ENCODE measurements around the gene NAT9. TPM values are rescaled to one million over a fixed set of nuclear protein-coding genes. Genes with fewer than 3 reads are reported as not detected.

NAT9 gene
- total RNA-seq, 1 donor from 2014 or later = 83.7 TPM

GRCh38 chr17:74737299-74738050 lies 38.7 kb downstream of the NAT9 start:
- peaks cover 15% of the 10 kb centered on the region for H3K4me1 Mint-ChIP-seq
- H3K27me3 Mint-ChIP-seq (ENCODE audit: low read depth) = peaks cover 35% of the 10 kb centered on the region
- H3K27ac Mint-ChIP-seq = no peak overlapping the region
- H3K9me3 Mint-ChIP-seq = no peaks in the 10 kb centered on the region
- no peak for DNase-seq (ENCODE audit: low spot score in 2 of 2, unreplicated experiment in 2 of 2)
- H3K36me3 Mint-ChIP-seq = no peaks in the 10 kb centered on the region
- H3K4me3 Mint-ChIP-seq = peak overlapping the region; percentile 55
- peak; percentile 37 for TF ChIP-seq CTCF (IDR thresholded peaks at IDR 0.05; ENCODE audit: unreplicated experiment)

GRCh38 chr17:74736513-74737298 lies 39.4 kb downstream of the NAT9 start, which contains the start of gene RAB37:
TSS of gene RAB37 (plus strand) at chr17:74737256. CDS start at chr17:74737273, 17 bp downstream.
- H3K4me1 Mint-ChIP-seq = peaks cover 15% of the 10 kb centered on the region
- H3K27ac Mint-ChIP-seq = no peak within 1 kb of the TSS
- DNase-seq (ENCODE audit: low spot score in 2 of 2, unreplicated experiment in 2 of 2) = no peak
- no peaks in the 10 kb centered on the region for H3K36me3 Mint-ChIP-seq
- peaks cover 35% of the 10 kb centered on the region for H3K27me3 Mint-ChIP-seq (ENCODE audit: low read depth)
- TF ChIP-seq CTCF (IDR thresholded peaks at IDR 0.05; ENCODE audit: unreplicated experiment) = no peak
- H3K9me3 Mint-ChIP-seq = no peaks in the 10 kb centered on the region
- H3K4me3 Mint-ChIP-seq = peak within 1 kb of the TSS; percentile 55

- peaks cover 15% of the 10 kb centered on the region for H3K4me1 Mint-ChIP-seq
- no peak overlapping the region for H3K27ac Mint-ChIP-seq
Observed at GRCh38 chr17:74734256-74734655, 41.9 kb downstream of the NAT9 start.

GRCh38 chr17:74733365-74734122 lies 42.6 kb downstream of the NAT9 start:
- H3K4me3 Mint-ChIP-seq = no peak overlapping the region
- no peak for DNase-seq (ENCODE audit: low spot score in 2 of 2, unreplicated experiment in 2 of 2)
- H3K27me3 Mint-ChIP-seq (ENCODE audit: low read depth) = peaks cover 16% of the 10 kb centered on the region
- H3K27ac Mint-ChIP-seq = no peak overlapping the region
- H3K36me3 Mint-ChIP-seq = no peaks in the 10 kb centered on the region
- no peak for TF ChIP-seq CTCF (IDR thresholded peaks at IDR 0.05; ENCODE audit: unreplicated experiment)
- H3K4me1 Mint-ChIP-seq = peaks cover 13% of the 10 kb centered on the region
- no peaks in the 10 kb centered on the region for H3K9me3 Mint-ChIP-seq

More at GRCh38 chr17:74734256-74734655, 41.9 kb downstream of the NAT9 start:
- Mint-ChIP-seq H3K9me3 (no peaks in the 10 kb centered on the region), H3K4me3 (no peak overlapping the region), H3K36me3 (no peaks in the 10 kb centered on the region), H3K27me3 (ENCODE audit: low read depth) (peaks cover 23% of the 10 kb centered on the region)
- no peak for DNase-seq (ENCODE audit: low spot score in 2 of 2, unreplicated experiment in 2 of 2)
- TF ChIP-seq CTCF (IDR thresholded peaks at IDR 0.05; ENCODE audit: unreplicated experiment) = no peak

GRCh38 chr17:74732042-74732867 lies 43.9 kb downstream of the NAT9 start:
- H3K4me3 Mint-ChIP-seq = no peak overlapping the region
- no peak for DNase-seq (ENCODE audit: low spot score in 2 of 2, unreplicated experiment in 2 of 2)
- H3K9me3 Mint-ChIP-seq = no peaks in the 10 kb centered on the region
- H3K4me1 Mint-ChIP-seq = peaks cover 5% of the 10 kb centered on the region
- peaks cover 3% of the 10 kb centered on the region for H3K27me3 Mint-ChIP-seq (ENCODE audit: low read depth)
- no peak for TF ChIP-seq CTCF (IDR thresholded peaks at IDR 0.05; ENCODE audit: unreplicated experiment)
- no peaks in the 10 kb centered on the region for H3K36me3 Mint-ChIP-seq
- H3K27ac Mint-ChIP-seq = no peak overlapping the region
